Endothelial cell of umbilical vein (primary cell): ENCODE data around the gene NRM. TPM values are rescaled to one million over a fixed set of nuclear protein-coding genes. Genes with fewer than 3 reads are reported as not detected.

ENCODE experiments used
- BruUV-seq: library from RNA; stranded (reverse); fragments of 400-500 nt; replicated peaks from 2 replicates; lab custom pipeline; 2021; lab: Mats Ljungman, UMichigan
- CTCF ChIA-PET: fragments of 300-600, 350-600 bp; sonication (Branson Sonifier 250); formaldehyde crosslinking; loops from one replicate; lab custom pipeline; 2021; ENCODE audit warnings: antibody characterized with exemption, inconsistent platforms; lab: Charles Lee
- POLR2A ChIA-PET: fragments of 300-600, 350-600 bp; sonication (Branson Sonifier 250); formaldehyde crosslinking; loops from one replicate; lab custom pipeline; 2021; ENCODE audit warnings: antibody characterized with exemption, inconsistent platforms; lab: Charles Lee
- DNase-seq: peaks from one replicate; pipeline ENCODE4 v3.0.0-alpha.2; 2011; ENCODE audit warnings: low read depth, low spot score
- FAIRE-seq: peaks from 2 replicates; lab custom pipeline; 2011; peaks lifted over from hg19 to GRCh38; lab: Jason Lieb, UNC
- H2AFZ ChIP-seq: 2 replicates; pipeline ENCODE4 v1.6.0; 2012; ENCODE audit warnings: low read depth, low read length, control low read depth, inconsistent platforms
- H3K27ac ChIP-seq: 2 replicates; pipeline ENCODE4 v1.5.1; 2011; ENCODE audit warnings: low read depth, mild to moderate bottlenecking, control low read depth, low read length, moderate library complexity; ENCODE audit not compliant: insufficient read depth
- H3K27me3 ChIP-seq, 2 experiments: 2 replicates each; pipeline versions ENCODE4 v1.6.0 to v1.6.1; 2011; ENCODE audit warnings: low read length in 2 of 2, mixed read lengths in 1 of 2; ENCODE audit not compliant: control insufficient read depth in 2 of 2, insufficient read depth in 2 of 2
- H3K36me3 ChIP-seq, 2 experiments: 2 replicates in 1 of 2; 3 replicates in 1 of 2; pipeline ENCODE4 v1.5.1; 2011; ENCODE audit warnings: low read length in 2 of 2, mild to moderate bottlenecking in 1 of 2, moderate library complexity in 1 of 2; ENCODE audit not compliant: control insufficient read depth in 2 of 2, insufficient read depth in 2 of 2; ENCODE audit errors: extremely low read depth in 1 of 2
- H3K4me1 ChIP-seq: 3 replicates; pipeline ENCODE4 v1.5.1; 2011; ENCODE audit warnings: mild to moderate bottlenecking, low read length; ENCODE audit not compliant: control insufficient read depth, insufficient read depth; ENCODE audit errors: extremely low read depth
- H3K4me2 ChIP-seq: 2 replicates; pipeline ENCODE4 v1.6.1; 2011; ENCODE audit warnings: low read length, control low read depth, mixed read lengths; ENCODE audit not compliant: insufficient read depth
- H3K4me3 ChIP-seq, 3 experiments: fragments of 200-600 bp in 1 of 3; sonication (generic), shearing (Covaris generic) in 1 of 3; replicated peaks in 1 of 3; 2 replicates each; pipeline ENCODE4 v1.5.1; 2011 to 2016; ENCODE audit warnings: control low read depth in 3 of 3, low read length in 3 of 3, mild to moderate bottlenecking in 2 of 3, inconsistent platforms in 1 of 3, low read depth in 1 of 3, moderate library complexity in 1 of 3; ENCODE audit not compliant: insufficient read depth in 1 of 3
- H3K79me2 ChIP-seq: 2 replicates; pipeline ENCODE4 v1.6.0; 2012; ENCODE audit warnings: low read length, inconsistent platforms; ENCODE audit not compliant: control insufficient read depth, insufficient read depth
- H3K9ac ChIP-seq: replicated peaks from 2 replicates; pipeline ENCODE3; 2011; ENCODE audit warnings: low read length, control low read depth; ENCODE audit not compliant: insufficient read depth; ENCODE audit errors: extremely low read depth
- H3K9me1 ChIP-seq: replicated peaks from 3 replicates; pipeline ENCODE4 v1.6.0; 2011; ENCODE audit warnings: mild to moderate bottlenecking, low read length; ENCODE audit not compliant: control insufficient read depth, insufficient read depth; ENCODE audit errors: extremely low read depth
- H3K9me3 ChIP-seq: replicated peaks from 2 replicates; pipeline ENCODE4 v1.5.1; 2012; ENCODE audit warnings: low read length, inconsistent platforms; ENCODE audit not compliant: control insufficient read depth, insufficient read depth
- H4K20me1 ChIP-seq: replicated peaks from 2 replicates; pipeline ENCODE3; 2011; ENCODE audit warnings: mild to moderate bottlenecking, low read length; ENCODE audit not compliant: control insufficient read depth, insufficient read depth; ENCODE audit errors: extremely low read depth
- EZH2 ChIP-seq: IDR thresholded peaks from 2 replicates; pipeline ENCODE4 v1.6.1; 2012; ENCODE audit warnings: borderline replicate concordance, low read depth, mild to moderate bottlenecking, moderate library complexity, low read length, inconsistent platforms; ENCODE audit not compliant: severe bottlenecking
- FOS ChIP-seq: IDR thresholded peaks from 2 replicates; pipeline ENCODE4 v1.6.1; 2011; ENCODE audit warnings: mild to moderate bottlenecking, low read length, moderate library complexity, borderline replicate concordance; ENCODE audit not compliant: insufficient read depth
- GATA2 ChIP-seq: IDR thresholded peaks from 2 replicates; pipeline ENCODE4 v1.7.0; 2011; ENCODE audit warnings: low read depth, mild to moderate bottlenecking, moderate library complexity, mixed read lengths, low read length; ENCODE audit not compliant: insufficient read length, insufficient read depth
- JUN ChIP-seq: IDR thresholded peaks from 2 replicates; pipeline ENCODE4 v1.6.1; 2011; ENCODE audit warnings: borderline replicate concordance, low read depth; ENCODE audit not compliant: insufficient read length, insufficient read depth
- MYC ChIP-seq: IDR thresholded peaks from one replicate; pipeline ENCODE4 v1.6.1; 2011; ENCODE audit warnings: mild to moderate bottlenecking, low read depth, low read length
- POLR2A ChIP-seq: IDR thresholded peaks from 2 replicates; pipeline ENCODE4 v1.6.1; 2012; ENCODE audit warnings: low read depth, mild to moderate bottlenecking, control low read depth, low read length
- POLR2AphosphoS5 ChIP-seq: IDR thresholded peaks from 2 replicates; pipeline ENCODE4 v1.6.1; 2012; ENCODE audit warnings: low read depth, mild to moderate bottlenecking, control low read depth, low read length, moderate library complexity; ENCODE audit not compliant: insufficient read depth
- dilution Hi-C: fragments of 300-500 bp; cut with MboI; formaldehyde crosslinking; loops from one replicate; pipeline ENCODE4 v1.15.0; 2019; ENCODE audit warnings: low sequenced_read_pairs; ENCODE audit not compliant: extremely low pct_ligation_motif_present
- intact Hi-C: fragments of 100-400 bp; cut with micrococcal nuclease; formaldehyde crosslinking; loops from one replicate; pipeline ENCODE4 v1.10.0; 2022
- polyA plus RNA-seq, 4 experiments: library from polyadenylated mRNA; depleted of rRNA in 3 of 4; stranded (reverse) in 3 of 4; unstranded in 1 of 4; fragments of >200 nt; gene quantifications; 2 replicates each; pipeline versions ENCODE4 v1.2.1 to v1.2.3, GENCODE V29; 2011 to 2012; ENCODE audit warnings: missing spikeins in 1 of 4
- total RNA-seq: library from RNA; stranded (reverse); gene quantifications from 2 replicates; pipeline ENCODE4 v1.2.3, GENCODE V29; 2021
- TF ChIP-seq, protein P1 (sequence below), 2 donors: IDR thresholded peaks; 1 replicate in 1 of 2; 2 replicates in 1 of 2; pipeline ENCODE4 v1.5.1; 2011; ENCODE audit warnings: low read length in 2 of 2, mild to moderate bottlenecking in 2 of 2, moderate library complexity in 2 of 2, control low read depth in 1 of 2, inconsistent platforms in 1 of 2, low read depth in 1 of 2; ENCODE audit not compliant: insufficient read depth in 1 of 2; ENCODE audit errors: extremely low read depth in 1 of 2
- TF ChIP-seq, protein P2 (sequence below): IDR thresholded peaks from 2 replicates; pipeline ENCODE4 v1.6.1; 2011; ENCODE audit not compliant: insufficient read depth, insufficient read length

The NRM gene
- total and polyA plus RNA-seq, 2 donors (not counting 3 experiments of a cell fraction or from before 2014, with no cell fraction given): 32.2 to 33.8 TPM

DNA sequence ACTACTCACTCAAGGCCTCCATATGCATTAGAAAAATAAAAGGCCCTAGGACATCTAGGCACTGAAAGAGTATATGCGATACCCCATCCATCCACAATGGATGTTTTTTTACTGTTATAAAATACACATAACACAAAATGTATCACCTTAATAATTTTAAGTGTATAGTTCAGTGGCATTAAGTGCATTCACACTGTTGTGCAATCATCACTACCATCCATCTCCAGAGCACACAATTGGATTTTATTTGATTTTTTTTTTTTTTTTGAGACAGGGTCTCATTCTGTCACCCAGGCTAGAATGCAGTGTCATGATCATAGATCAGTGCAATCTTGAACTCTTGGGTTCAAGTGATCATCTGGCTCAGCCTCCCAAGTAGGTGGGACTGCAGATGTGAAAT is 23.5 kb upstream of the NRM start:
- H3K9ac ChIP-seq: no peak overlapping the region
- H3K4me2 ChIP-seq: no peak overlapping the region
- H3K9me1 ChIP-seq: no peaks in the 10 kb centered on the region
- H3K27ac ChIP-seq: no peak overlapping the region
- FAIRE-seq (no peak), DNase-seq (no peak)
- no TSS peak for BruUV-seq
- CTCF ChIA-PET: no interaction called here
- peaks cover 3 to 17% of the 10 kb centered on the region in 2 experiments for H3K36me3 ChIP-seq
- peaks cover 12% of the 10 kb centered on the region for H3K79me2 ChIP-seq
- POLR2A ChIA-PET: no interaction called here
- TF ChIP-seq, protein P1, sequence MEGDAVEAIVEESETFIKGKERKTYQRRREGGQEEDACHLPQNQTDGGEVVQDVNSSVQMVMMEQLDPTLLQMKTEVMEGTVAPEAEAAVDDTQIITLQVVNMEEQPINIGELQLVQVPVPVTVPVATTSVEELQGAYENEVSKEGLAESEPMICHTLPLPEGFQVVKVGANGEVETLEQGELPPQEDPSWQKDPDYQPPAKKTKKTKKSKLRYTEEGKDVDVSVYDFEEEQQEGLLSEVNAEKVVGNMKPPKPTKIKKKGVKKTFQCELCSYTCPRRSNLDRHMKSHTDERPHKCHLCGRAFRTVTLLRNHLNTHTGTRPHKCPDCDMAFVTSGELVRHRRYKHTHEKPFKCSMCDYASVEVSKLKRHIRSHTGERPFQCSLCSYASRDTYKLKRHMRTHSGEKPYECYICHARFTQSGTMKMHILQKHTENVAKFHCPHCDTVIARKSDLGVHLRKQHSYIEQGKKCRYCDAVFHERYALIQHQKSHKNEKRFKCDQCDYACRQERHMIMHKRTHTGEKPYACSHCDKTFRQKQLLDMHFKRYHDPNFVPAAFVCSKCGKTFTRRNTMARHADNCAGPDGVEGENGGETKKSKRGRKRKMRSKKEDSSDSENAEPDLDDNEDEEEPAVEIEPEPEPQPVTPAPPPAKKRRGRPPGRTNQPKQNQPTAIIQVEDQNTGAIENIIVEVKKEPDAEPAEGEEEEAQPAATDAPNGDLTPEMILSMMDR (IDR thresholded peaks at IDR 0.05; ENCODE audit: extremely low read depth in 1 of 2, insufficient read depth in 1 of 2, low read depth in 1 of 2, low read length in 2 of 2): no peak
- no peak for TF ChIP-seq GATA2
- H3K9me3 ChIP-seq: no peaks in the 10 kb centered on the region
- intact Hi-C loops: no loop called here
- no peak overlapping the region for H2AFZ ChIP-seq
- H3K27me3 ChIP-seq: no peaks in the 10 kb centered on the region
- peaks cover 19% of the 10 kb centered on the region for H3K4me1 ChIP-seq
- dilution Hi-C loops: no loop called here
- H4K20me1 ChIP-seq: no peaks in the 10 kb centered on the region
- H3K4me3 ChIP-seq: no peak overlapping the region

DNA sequence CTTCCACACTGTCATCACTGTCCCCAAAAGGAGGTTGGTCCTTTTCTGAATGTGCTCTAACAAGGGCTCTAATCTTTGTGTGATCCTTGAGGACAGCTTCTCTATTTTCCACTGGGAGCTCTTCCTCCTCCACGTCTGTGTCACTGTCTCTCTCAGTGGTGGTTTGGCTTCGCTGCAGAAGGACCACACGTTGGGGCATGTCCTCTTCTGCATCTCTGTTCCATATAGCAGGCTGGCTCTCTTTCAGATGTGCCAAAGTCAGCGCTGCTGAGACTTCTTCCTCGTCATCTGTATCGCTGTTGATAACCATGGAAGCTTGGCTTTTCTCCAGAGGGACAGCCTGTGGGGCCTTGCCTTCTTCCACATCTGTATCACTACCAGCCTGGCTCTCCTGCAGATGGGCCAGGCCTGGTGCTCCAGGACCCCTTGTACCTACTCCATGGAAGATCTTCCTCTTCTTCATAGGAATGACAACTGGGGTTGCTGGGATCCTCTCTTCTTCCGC is 21.7 kb upstream of the NRM start:
- Histone ChIP-seq H3K9me3 (no peaks in the 10 kb centered on the region), H3K36me3 (peaks cover 3 to 17% of the 10 kb centered on the region in 2 experiments), H3K4me3 (no peak overlapping the region), H3K79me2 (peaks cover 5% of the 10 kb centered on the region), H3K27ac (no peak overlapping the region), H3K4me1 (peaks cover 7% of the 10 kb centered on the region), H3K9me1 (no peaks in the 10 kb centered on the region), H2AFZ (no peak overlapping the region), H3K4me2 (no peak overlapping the region), H3K9ac (no peak overlapping the region), H4K20me1 (no peaks in the 10 kb centered on the region), H3K27me3 (no peaks in the 10 kb centered on the region)
- TF ChIP-seq FOS: no peak
- no peak for TF ChIP-seq GATA2
- TF ChIP-seq JUN: no peak
- TF ChIP-seq MYC: no peak
- no peak for TF ChIP-seq POLR2A
- TF ChIP-seq EZH2: no peak
- TF ChIP-seq POLR2AphosphoS5: no peak
- TF ChIP-seq, protein P1 (IDR thresholded peaks at IDR 0.05; ENCODE audit: extremely low read depth in 1 of 2, insufficient read depth in 1 of 2, low read depth in 1 of 2, low read length in 2 of 2): no peak
- TF ChIP-seq, protein P2, sequence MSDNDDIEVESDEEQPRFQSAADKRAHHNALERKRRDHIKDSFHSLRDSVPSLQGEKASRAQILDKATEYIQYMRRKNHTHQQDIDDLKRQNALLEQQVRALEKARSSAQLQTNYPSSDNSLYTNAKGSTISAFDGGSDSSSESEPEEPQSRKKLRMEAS: no peak
- ChIA-PET POLR2A (interaction anchor here (0.5 kb wide), 1 partner anchor 34 kb away, joined by 6 read pairs; no protein-coding TSS in a partner anchor), CTCF (interaction anchor here (0.5 to 2.1 kb wide), 2 partner anchors 32 to 34 kb away, joined by 4 to 11 read pairs; no protein-coding TSS in a partner anchor)
- intact Hi-C loops: no loop called here
- FAIRE-seq (no peak), DNase-seq (no peak)
- dilution Hi-C loops: no loop called here
- BruUV-seq: no TSS peak
